ENCODE measurements around the gene HES6.

DNA sequence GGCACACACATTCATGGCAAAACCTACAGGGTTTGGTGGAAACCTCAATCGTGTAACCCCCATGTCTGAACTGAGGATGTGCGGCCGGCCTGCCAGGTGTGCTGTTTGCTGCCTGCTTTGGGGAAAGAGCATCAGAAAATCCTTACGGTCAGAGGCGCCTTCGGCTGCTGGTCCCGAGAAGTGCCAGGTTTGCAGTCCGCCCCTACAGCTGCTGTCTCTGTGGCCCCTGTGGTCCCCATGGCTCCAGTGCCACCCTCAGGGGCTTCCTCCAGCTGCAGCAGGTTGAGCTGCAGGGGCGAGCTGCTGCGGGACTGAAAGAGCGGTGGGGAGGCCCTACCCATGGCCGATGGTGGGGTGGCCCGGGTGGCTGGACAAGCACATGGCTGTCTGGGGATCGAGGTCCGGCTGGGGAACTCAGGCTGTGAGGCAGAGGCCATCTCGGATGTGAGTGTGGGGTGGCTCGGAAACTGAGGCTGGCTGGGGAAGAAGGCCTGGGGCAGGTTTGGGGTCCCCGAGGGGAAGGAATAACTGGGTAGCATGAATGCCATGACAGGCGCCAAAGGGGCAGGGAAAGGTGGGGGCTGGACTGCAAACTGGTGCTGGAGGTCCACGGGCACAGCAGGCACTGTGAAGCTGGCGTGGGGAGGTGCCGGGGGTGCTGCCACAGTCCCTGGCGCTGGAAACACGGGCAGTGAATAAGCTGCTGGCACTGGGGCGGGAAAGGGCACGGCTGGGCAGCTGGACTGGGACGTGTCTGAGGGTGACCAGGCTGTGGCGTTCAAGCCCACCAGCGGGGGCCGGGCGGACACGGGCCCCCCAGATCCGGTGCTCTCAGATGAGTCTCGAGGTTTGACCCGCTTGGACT lies 13.2 kb upstream of the HES6 start:
- TF ChIP-seq TAF1 (IDR thresholded peaks at IDR 0.05; ENCODE audit: low read depth, low read length) (no peak), POLR2A (IDR thresholded peaks at IDR 0.05; ENCODE audit: low read depth, low read length) (no peak), SPI1 (IDR thresholded peaks at IDR 0.05; ENCODE audit: low read depth, low read length) (no peak), POLR2AphosphoS5 (IDR thresholded peaks at IDR 0.05; ENCODE audit: low read depth, low read length) (no peak), PAX5 (IDR thresholded peaks at IDR 0.05; ENCODE audit: insufficient read depth, low read length, severe bottlenecking) (no peak)
